ENCODE measurements around the gene LIPE.
"Not testable (repeated sequence)": the region's sequence is repeated elsewhere in the genome, so short reads cannot be mapped to it uniquely, and the experiment has no call there.

LIPE gene

GRCh38 chr19:42427313-42427712, at the start of gene LIPE:
Gene LIPE, minus strand, starts transcription at chr19:42427388. Its CDS starts 239 bp downstream, at chr19:42427149.
- no peak for DNase-seq (ENCODE audit: low read depth)

GRCh38 chr19:42475366-42475765, 48.2 kb upstream of the LIPE start:
- no peak for DNase-seq (ENCODE audit: low read depth)

- no peak for DNase-seq (ENCODE audit: low read depth)
These were observed 47.6 kb upstream of the LIPE start for GRCh38 chr19:42474743-42475142.

GRCh38 chr19:42473686-42474085, 46.5 kb upstream of the LIPE start:
- DNase-seq (ENCODE audit: low read depth): no peak

- no peak for DNase-seq (ENCODE audit: low read depth)
These were observed 45.4 kb upstream of the LIPE start for GRCh38 chr19:42472402-42473147.

- DNase-seq (ENCODE audit: low read depth): peak; percentile 40
These were observed 44.5 kb upstream of the LIPE start for GRCh38 chr19:42471554-42472249.

- no peak for DNase-seq (ENCODE audit: low read depth)
These were observed 42.4 kb upstream of the LIPE start for GRCh38 chr19:42469311-42470235.

- peak; percentile 79 for DNase-seq (ENCODE audit: low read depth)
These were observed 41.1 kb upstream of the LIPE start for GRCh38 chr19:42468273-42468796.

- DNase-seq (ENCODE audit: low read depth): no peak
These were observed 40.1 kb upstream of the LIPE start for GRCh38 chr19:42467183-42467760.

- peak; percentile 18 for DNase-seq (ENCODE audit: low read depth)
These were observed 39.5 kb upstream of the LIPE start for GRCh38 chr19:42466521-42467182.

- DNase-seq (ENCODE audit: low read depth): no peak
These were observed 38.7 kb upstream of the LIPE start for GRCh38 chr19:42465827-42466280.

GRCh38 chr19:42461700-42462324, 34.6 kb upstream of the LIPE start:
- no peak for DNase-seq (ENCODE audit: low read depth)

GRCh38 chr19:42461231-42461630, 34.0 kb upstream of the LIPE start:
- not testable (repeated sequence) for DNase-seq (ENCODE audit: low read depth)

GRCh38 chr19:42459926-42460325, 32.7 kb upstream of the LIPE start:
- DNase-seq (ENCODE audit: low read depth): no peak

GRCh38 chr19:42455621-42456081, 28.5 kb upstream of the LIPE start:
- DNase-seq (ENCODE audit: low read depth): no peak

GRCh38 chr19:42455086-42455485, 27.9 kb upstream of the LIPE start:
- DNase-seq (ENCODE audit: low read depth): no peak

GRCh38 chr19:42452590-42452989, 25.4 kb upstream of the LIPE start:
- no peak for DNase-seq (ENCODE audit: low read depth)

GRCh38 chr19:42450314-42450934, 23.2 kb upstream of the LIPE start:
- DNase-seq (ENCODE audit: low read depth): peak; percentile 65

- DNase-seq (ENCODE audit: low read depth): not testable (repeated sequence)
These were observed 21.1 kb upstream of the LIPE start for GRCh38 chr19:42448306-42448705.

GRCh38 chr19:42445948-42446347, 18.8 kb upstream of the LIPE start:
- DNase-seq (ENCODE audit: low read depth): no peak

Measured in fibroblast of gingiva (primary cell).